SK-N-SH treated with all-trans-retinoic acid at 6 μM for 48 hours (cell line): Measurements from ENCODE around the gene KANSL2.
"Not testable (repeated sequence)": the region's sequence is repeated elsewhere in the genome, so short reads cannot be mapped to it uniquely, and the experiment has no call there.

Experiments
- GLIS3 ChIP-seq: fragments of 250-450 bp; sonication (Bioruptor Pico); IDR thresholded peaks from 2 replicates; pipeline ENCODE4 v1.5.0; 2020; ENCODE audit warnings: mild to moderate bottlenecking, moderate library complexity
- SNAI2 ChIP-seq: fragments of 250-450 bp; sonication (Bioruptor Pico); IDR thresholded peaks from 2 replicates; pipeline ENCODE4 v1.5.0; 2020; ENCODE audit warnings: mild to moderate bottlenecking, moderate library complexity
- TCF4 ChIP-seq: fragments of 250-450 bp; sonication (Bioruptor Pico); IDR thresholded peaks from 2 replicates; pipeline ENCODE4 v1.8.0; 2021; ENCODE audit warnings: mild to moderate bottlenecking, moderate library complexity, borderline replicate concordance
- ZNF565 ChIP-seq: fragments of 450-650 bp; formaldehyde crosslinking; conservative IDR thresholded peaks from 2 replicates; pipeline ENCODE4 v1.5.0; 2020; ENCODE audit warnings: low read depth, mild to moderate bottlenecking, moderate library complexity
- TF ChIP-seq, protein P1 (sequence below): fragments of 250-450 bp; sonication (Bioruptor Pico); IDR thresholded peaks from 2 replicates; pipeline ENCODE4 v1.8.0; 2020; ENCODE audit warnings: mild to moderate bottlenecking, moderate library complexity, borderline replicate concordance

DNA sequence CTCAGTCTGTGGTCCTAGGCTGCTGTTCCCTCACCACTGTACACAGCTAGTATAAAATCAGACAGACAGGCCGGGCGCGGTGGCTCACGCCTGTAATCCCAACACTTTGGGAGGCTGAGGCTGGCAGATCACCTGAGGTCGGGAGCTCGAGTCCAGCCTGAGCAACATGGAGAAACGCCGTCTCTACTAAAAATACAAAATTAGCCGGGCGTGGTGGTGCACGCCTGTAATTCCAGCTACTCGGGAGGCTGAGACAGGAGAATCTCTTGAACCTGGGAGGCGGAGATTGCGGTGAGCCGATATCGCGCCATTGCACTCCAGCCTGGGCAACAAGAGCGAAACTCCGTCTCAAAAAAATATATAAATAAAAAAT is 481 bp upstream of the KANSL2 start:
- not testable (repeated sequence) for TF ChIP-seq GLIS3 (CRISPR knock-in tag); ZNF565; SNAI2 (CRISPR knock-in tag); TCF4
- TF ChIP-seq, protein P1, sequence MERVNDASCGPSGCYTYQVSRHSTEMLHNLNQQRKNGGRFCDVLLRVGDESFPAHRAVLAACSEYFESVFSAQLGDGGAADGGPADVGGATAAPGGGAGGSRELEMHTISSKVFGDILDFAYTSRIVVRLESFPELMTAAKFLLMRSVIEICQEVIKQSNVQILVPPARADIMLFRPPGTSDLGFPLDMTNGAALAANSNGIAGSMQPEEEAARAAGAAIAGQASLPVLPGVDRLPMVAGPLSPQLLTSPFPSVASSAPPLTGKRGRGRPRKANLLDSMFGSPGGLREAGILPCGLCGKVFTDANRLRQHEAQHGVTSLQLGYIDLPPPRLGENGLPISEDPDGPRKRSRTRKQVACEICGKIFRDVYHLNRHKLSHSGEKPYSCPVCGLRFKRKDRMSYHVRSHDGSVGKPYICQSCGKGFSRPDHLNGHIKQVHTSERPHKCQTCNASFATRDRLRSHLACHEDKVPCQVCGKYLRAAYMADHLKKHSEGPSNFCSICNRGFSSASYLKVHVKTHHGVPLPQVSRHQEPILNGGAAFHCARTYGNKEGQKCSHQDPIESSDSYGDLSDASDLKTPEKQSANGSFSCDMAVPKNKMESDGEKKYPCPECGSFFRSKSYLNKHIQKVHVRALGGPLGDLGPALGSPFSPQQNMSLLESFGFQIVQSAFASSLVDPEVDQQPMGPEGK (CRISPR knock-in tag): not testable (repeated sequence)
